Measurements from ENCODE around the gene CYB5R4.
"Not testable (repeated sequence)": the region's sequence is repeated elsewhere in the genome, so short reads cannot be mapped to it uniquely, and the experiment has no call there.

Gene CYB5R4

GRCh38 chr6:83905648-83906047 lies 46.2 kb downstream of the CYB5R4 start:
- Mint-ChIP-seq H3K36me3 (ENCODE audit: low read depth) (peaks cover 44% of the 10 kb centered on the region), H3K27me3 (ENCODE audit: low read depth, poor library complexity) (peaks cover 9% of the 10 kb centered on the region), H3K4me1 (peaks cover 7% of the 10 kb centered on the region), H3K9me3 (peaks cover 51% of the 10 kb centered on the region), H3K27ac (no peak overlapping the region), H3K4me3 (no peak overlapping the region)
- DNase-seq: no peak
- TF ChIP-seq CTCF (IDR thresholded peaks at IDR 0.05): no peak

- Mint-ChIP-seq H3K9me3 (peaks cover 30% of the 10 kb centered on the region), H3K36me3 (ENCODE audit: low read depth) (peaks cover 28% of the 10 kb centered on the region)
- not testable (repeated sequence) for H3K4me3 Mint-ChIP-seq; H3K4me1 Mint-ChIP-seq; DNase-seq; H3K27ac Mint-ChIP-seq; H3K27me3 Mint-ChIP-seq (ENCODE audit: low read depth, poor library complexity)
These were observed 48.3 kb downstream of the CYB5R4 start for GRCh38 chr6:83907623-83908390.

GRCh38 chr6:83908813-83909212 lies 49.3 kb downstream of the CYB5R4 start:
- H3K4me1 Mint-ChIP-seq: peaks cover 7% of the 10 kb centered on the region
- TF ChIP-seq CTCF (IDR thresholded peaks at IDR 0.05): no peak
- no peak overlapping the region for H3K27ac Mint-ChIP-seq
- no peak overlapping the region for H3K4me3 Mint-ChIP-seq
- H3K36me3 Mint-ChIP-seq (ENCODE audit: low read depth): peaks cover 21% of the 10 kb centered on the region
- H3K9me3 Mint-ChIP-seq: peaks cover 20% of the 10 kb centered on the region
- no peak for DNase-seq
- peaks cover 9% of the 10 kb centered on the region for H3K27me3 Mint-ChIP-seq (ENCODE audit: low read depth, poor library complexity)

GRCh38 chr6:83911278-83911677 lies 51.8 kb downstream of the CYB5R4 start:
- Mint-ChIP-seq H3K9me3 (peaks cover under 1% of the 10 kb centered on the region), H3K36me3 (ENCODE audit: low read depth) (peaks cover 4% of the 10 kb centered on the region), H3K4me3 (no peak overlapping the region), H3K27ac (no peak overlapping the region), H3K4me1 (peaks cover 7% of the 10 kb centered on the region), H3K27me3 (ENCODE audit: low read depth, poor library complexity) (peaks cover 6% of the 10 kb centered on the region)
- TF ChIP-seq CTCF (IDR thresholded peaks at IDR 0.05): no peak
- DNase-seq: no peak

- Mint-ChIP-seq H3K27ac (no peak overlapping the region), H3K27me3 (ENCODE audit: low read depth, poor library complexity) (no peaks in the 10 kb centered on the region), H3K4me3 (no peak overlapping the region), H3K9me3 (no peaks in the 10 kb centered on the region), H3K4me1 (peaks cover 6% of the 10 kb centered on the region), H3K36me3 (ENCODE audit: low read depth) (no peaks in the 10 kb centered on the region)
- DNase-seq: no peak
- no peak for TF ChIP-seq CTCF (IDR thresholded peaks at IDR 0.05)
These were observed 55.5 kb downstream of the CYB5R4 start for GRCh38 chr6:83914953-83915352.

GRCh38 chr6:83917001-83917400 lies 57.5 kb downstream of the CYB5R4 start:
- H3K9me3 Mint-ChIP-seq: no peaks in the 10 kb centered on the region
- no peaks in the 10 kb centered on the region for H3K27me3 Mint-ChIP-seq (ENCODE audit: low read depth, poor library complexity)
- peaks cover 1% of the 10 kb centered on the region for H3K36me3 Mint-ChIP-seq (ENCODE audit: low read depth)
- H3K4me3 Mint-ChIP-seq: no peak overlapping the region
- no peak for DNase-seq
- TF ChIP-seq CTCF (IDR thresholded peaks at IDR 0.05): no peak
- no peak overlapping the region for H3K27ac Mint-ChIP-seq
- no peaks in the 10 kb centered on the region for H3K4me1 Mint-ChIP-seq
